ENCODE results near the gene MAP1LC3B2.

The MAP1LC3B2 gene

GRCh38 chr12:116541547-116542344, 17.4 kb upstream of the MAP1LC3B2 start:
- H3K4me3 ChIP-seq (ENCODE audit: low read length), result no peak overlapping the region
- no peak for TF ChIP-seq CTCF (conservative IDR thresholded peaks at IDR 0.05; ENCODE audit: low read depth, low read length)
- no peak for DNase-seq (ENCODE audit: low read depth)

GRCh38 chr12:116542345-116542956, 16.7 kb upstream of the MAP1LC3B2 start:
- no peak for DNase-seq (ENCODE audit: low read depth)
- no peak overlapping the region for H3K4me3 ChIP-seq (ENCODE audit: low read length)
- TF ChIP-seq CTCF (conservative IDR thresholded peaks at IDR 0.05; ENCODE audit: low read depth, low read length), result no peak

GRCh38 chr12:116544656-116545055, 14.5 kb upstream of the MAP1LC3B2 start:
- H3K4me3 ChIP-seq (ENCODE audit: low read length), result no peak overlapping the region
- TF ChIP-seq CTCF (conservative IDR thresholded peaks at IDR 0.05; ENCODE audit: low read depth, low read length), result no peak
- DNase-seq (ENCODE audit: low read depth), result no peak

- TF ChIP-seq CTCF (conservative IDR thresholded peaks at IDR 0.05; ENCODE audit: low read depth, low read length), result no peak
- no peak overlapping the region for H3K4me3 ChIP-seq (ENCODE audit: low read length)
- no peak for DNase-seq (ENCODE audit: low read depth)
These were observed 14.0 kb upstream of the MAP1LC3B2 start for GRCh38 chr12:116545144-116545543.

- DNase-seq (ENCODE audit: low read depth), result no peak
- no peak overlapping the region for H3K4me3 ChIP-seq (ENCODE audit: low read length)
- TF ChIP-seq CTCF (conservative IDR thresholded peaks at IDR 0.05; ENCODE audit: low read depth, low read length), result no peak
These were observed 13.2 kb upstream of the MAP1LC3B2 start for GRCh38 chr12:116545936-116546335.

- TF ChIP-seq CTCF (conservative IDR thresholded peaks at IDR 0.05; ENCODE audit: low read depth, low read length), result no peak
- DNase-seq (ENCODE audit: low read depth), result no peak
These were observed 11.2 kb upstream of the MAP1LC3B2 start for GRCh38 chr12:116547955-116548501.

More at GRCh38 chr12:116547955-116548501, 11.2 kb upstream of the MAP1LC3B2 start:
- H3K4me3 ChIP-seq (ENCODE audit: low read length), result no peak overlapping the region

Measured in retinal pigment epithelial cell (primary cell).